GM18508 (cell line): ENCODE measurements around the gene PAN2.
"Not testable (repeated sequence)": the region's sequence is repeated elsewhere in the genome, so short reads cannot be mapped to it uniquely, and the experiment has no call there.

Experiments used
- ATAC-seq: cut with Tn5 transposase; IDR thresholded peaks from one replicate; pipeline ENCODE4 v1.9.1; 2021; ENCODE audit warnings: moderate number of reproducible peaks; ENCODE audit not compliant: insufficient read depth, unreplicated experiment

Gene PAN2

GRCh38 chr12:56308714-56309113, 25.1 kb downstream of the PAN2 start:
- ATAC-seq = no peak

- no peak for ATAC-seq
These were observed 26.4 kb downstream of the PAN2 start for GRCh38 chr12:56307221-56307965.

GRCh38 chr12:56304872-56305590, 28.8 kb downstream of the PAN2 start:
- no peak for ATAC-seq

- no peak for ATAC-seq
These were observed 29.5 kb downstream of the PAN2 start for GRCh38 chr12:56304276-56304675.

- ATAC-seq = no peak
These were observed 32.9 kb downstream of the PAN2 start for GRCh38 chr12:56300644-56301464.

- peak; percentile 79 for ATAC-seq
These were observed 33.8 kb downstream of the PAN2 start, which contains the start of gene CS for GRCh38 chr12:56299853-56300643. CS (minus strand) TSS chr12:56300330; CDS start chr12:56300201, 129 bp downstream.

GRCh38 chr12:56299308-56299852, 34.4 kb downstream of the PAN2 start:
- ATAC-seq = no peak

- ATAC-seq = no peak
These were observed 35.0 kb downstream of the PAN2 start for GRCh38 chr12:56298828-56299227.

- no peak for ATAC-seq
These were observed 36.4 kb downstream of the PAN2 start for GRCh38 chr12:56297400-56297799.

- ATAC-seq = no peak
These were observed 37.5 kb downstream of the PAN2 start for GRCh38 chr12:56296295-56296694.

- no peak for ATAC-seq
These were observed 40.0 kb downstream of the PAN2 start for GRCh38 chr12:56293795-56294194.

- ATAC-seq = no peak
These were observed 45.0 kb downstream of the PAN2 start for GRCh38 chr12:56288705-56289387.

GRCh38 chr12:56286044-56286830, 47.6 kb downstream of the PAN2 start:
- ATAC-seq = no peak

GRCh38 chr12:56284263-56284662, 49.5 kb downstream of the PAN2 start:
- ATAC-seq = not testable (repeated sequence)

- ATAC-seq = no peak
These were observed 51.2 kb downstream of the PAN2 start for GRCh38 chr12:56282579-56282978.

- ATAC-seq = no peak
These were observed 51.8 kb downstream of the PAN2 start for GRCh38 chr12:56282030-56282429.

- ATAC-seq = no peak
These were observed 53.0 kb downstream of the PAN2 start for GRCh38 chr12:56280849-56281248.

GRCh38 chr12:56278905-56279304, 54.9 kb downstream of the PAN2 start:
- ATAC-seq = no peak
